Stimulated activated CD4-positive, alpha-beta T cell treated with anti-CD3 and anti-CD28 coated beads, Interleukin-15, amount 100 ng/mL, for 1 hour (primary cell): ENCODE measurements around the gene FAM135A.
"Not testable (repeated sequence)": the region's sequence is repeated elsewhere in the genome, so short reads cannot be mapped to it uniquely, and the experiment has no call there.

ENCODE experiments used
- DNase-seq, 2 donors: peaks; one replicate each; pipeline ENCODE4 v3.0.0-alpha.2; 2020; ENCODE audit warnings: low read depth in 1 of 2, low spot score in 1 of 2

FAM135A gene

DNA sequence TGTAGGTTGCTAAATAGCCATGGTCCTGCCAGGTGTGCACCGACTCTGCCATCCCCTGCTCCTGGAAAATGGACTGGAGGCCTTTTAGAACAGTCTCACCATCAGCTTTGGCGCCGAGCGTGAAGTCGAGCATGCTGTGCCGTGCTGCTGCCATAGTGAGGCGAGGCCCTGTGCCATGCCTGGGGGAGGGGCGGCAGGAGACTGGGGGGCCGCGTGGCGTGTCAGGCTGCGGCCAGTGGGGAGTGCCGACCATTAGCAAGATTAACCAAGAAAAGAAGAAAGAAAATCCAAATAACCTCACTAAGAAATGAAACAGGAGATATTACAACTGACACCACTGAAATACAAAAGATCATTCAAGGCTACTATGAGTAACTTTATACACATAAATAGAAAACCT is 195.9 kb downstream of the FAM135A start:
- DNase-seq: not testable (repeated sequence)
